ENCODE data around the gene ATAT1.

- TF ChIP-seq, protein P1, sequence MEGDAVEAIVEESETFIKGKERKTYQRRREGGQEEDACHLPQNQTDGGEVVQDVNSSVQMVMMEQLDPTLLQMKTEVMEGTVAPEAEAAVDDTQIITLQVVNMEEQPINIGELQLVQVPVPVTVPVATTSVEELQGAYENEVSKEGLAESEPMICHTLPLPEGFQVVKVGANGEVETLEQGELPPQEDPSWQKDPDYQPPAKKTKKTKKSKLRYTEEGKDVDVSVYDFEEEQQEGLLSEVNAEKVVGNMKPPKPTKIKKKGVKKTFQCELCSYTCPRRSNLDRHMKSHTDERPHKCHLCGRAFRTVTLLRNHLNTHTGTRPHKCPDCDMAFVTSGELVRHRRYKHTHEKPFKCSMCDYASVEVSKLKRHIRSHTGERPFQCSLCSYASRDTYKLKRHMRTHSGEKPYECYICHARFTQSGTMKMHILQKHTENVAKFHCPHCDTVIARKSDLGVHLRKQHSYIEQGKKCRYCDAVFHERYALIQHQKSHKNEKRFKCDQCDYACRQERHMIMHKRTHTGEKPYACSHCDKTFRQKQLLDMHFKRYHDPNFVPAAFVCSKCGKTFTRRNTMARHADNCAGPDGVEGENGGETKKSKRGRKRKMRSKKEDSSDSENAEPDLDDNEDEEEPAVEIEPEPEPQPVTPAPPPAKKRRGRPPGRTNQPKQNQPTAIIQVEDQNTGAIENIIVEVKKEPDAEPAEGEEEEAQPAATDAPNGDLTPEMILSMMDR (IDR thresholded peaks at IDR 0.05) = no peak
- TF ChIP-seq POLR2A (IDR thresholded peaks at IDR 0.05) = no peak
Observed at GRCh38 chr6:30656513-30656912, 29.8 kb downstream of the ATAT1 start.
